ENCODE results near the gene PYCARD. TPM values are rescaled to one million over a fixed set of nuclear protein-coding genes. Genes with fewer than 3 reads are reported as not detected.

Gene PYCARD
- total RNA-seq, 1 donor from 2014 or later = 1.7 TPM

DNA sequence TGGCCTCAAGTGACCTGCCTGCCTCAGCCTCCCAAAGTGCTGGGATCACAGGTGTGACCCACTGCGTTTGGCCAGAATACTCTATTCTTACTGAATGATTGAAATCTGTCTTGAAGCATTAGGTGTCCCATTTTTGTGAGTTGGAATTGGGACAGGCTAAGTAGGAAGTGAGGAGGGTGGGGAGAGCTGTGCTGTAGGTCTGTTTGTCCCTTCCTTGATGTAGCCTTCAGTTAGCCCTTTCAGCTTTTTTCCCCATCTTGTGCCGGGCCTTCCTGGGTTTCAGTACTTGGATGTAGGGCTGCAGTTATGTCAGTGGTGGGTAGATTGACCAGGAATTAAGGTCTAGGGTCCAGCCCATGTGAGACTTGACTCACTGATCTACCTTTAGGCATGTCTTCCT lies 8.7 kb downstream of the PYCARD start:
- no peak for DNase-seq (ENCODE audit: low read depth, low spot score)
- Mint-ChIP-seq H3K27ac (ENCODE audit: unreplicated experiment) (no peak overlapping the region), H3K36me3 (ENCODE audit: low read depth) (peaks cover 57% of the 10 kb centered on the region), H3K4me1 (peaks cover 23% of the 10 kb centered on the region), H3K4me3 (no peak overlapping the region), H3K9me3 (no peaks in the 10 kb centered on the region), H3K27me3 (ENCODE audit: low read depth) (peaks cover 32% of the 10 kb centered on the region)
- no peak for TF ChIP-seq CTCF (conservative IDR thresholded peaks at IDR 0.05)

DNA sequence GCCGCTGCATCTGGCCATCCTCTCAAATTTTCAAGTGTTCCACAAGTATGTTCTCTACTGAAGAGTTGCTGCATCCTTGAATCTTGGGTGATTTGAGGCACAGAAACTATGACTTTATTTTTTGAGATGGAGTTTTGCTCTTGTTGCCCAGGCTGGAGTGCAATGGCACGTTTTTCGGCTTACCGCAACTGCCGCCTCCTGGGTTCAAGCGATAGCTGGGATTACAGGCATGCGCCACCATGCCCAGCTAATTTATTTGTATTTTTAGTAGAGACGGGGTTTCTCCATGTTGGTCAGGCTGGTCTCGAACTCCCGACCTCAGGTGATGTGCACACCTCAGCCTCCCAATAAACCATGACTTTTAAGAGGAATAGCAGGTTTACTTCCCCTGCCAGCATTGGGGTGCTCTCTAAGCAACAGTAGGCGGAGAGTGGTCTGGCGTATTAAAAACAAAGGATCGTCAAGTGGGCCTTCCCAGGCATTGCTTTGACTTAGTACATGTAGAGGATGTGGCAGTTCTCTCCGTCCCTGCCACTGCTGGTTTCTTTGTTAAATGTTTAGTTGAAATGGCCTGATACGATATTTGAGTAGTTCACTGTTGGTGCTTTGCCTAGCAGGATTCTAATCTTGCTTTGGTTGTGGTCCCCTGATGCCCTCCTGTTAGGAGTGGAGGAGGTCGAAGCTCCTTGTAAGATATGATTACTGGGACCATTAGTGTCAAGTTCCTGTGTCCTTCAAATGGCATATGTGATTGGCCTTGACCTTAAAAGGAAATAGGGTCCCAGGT lies 9.5 kb downstream of the PYCARD start:
- Mint-ChIP-seq H3K4me3 (peak overlapping the region; percentile 62), H3K4me1 (peaks cover 17% of the 10 kb centered on the region), H3K9me3 (no peaks in the 10 kb centered on the region), H3K27me3 (ENCODE audit: low read depth) (peaks cover 28% of the 10 kb centered on the region), H3K36me3 (ENCODE audit: low read depth) (peaks cover 59% of the 10 kb centered on the region), H3K27ac (ENCODE audit: unreplicated experiment) (no peak overlapping the region)
- DNase-seq (ENCODE audit: low read depth, low spot score) = no peak
- no peak for TF ChIP-seq CTCF (conservative IDR thresholded peaks at IDR 0.05)

DNA sequence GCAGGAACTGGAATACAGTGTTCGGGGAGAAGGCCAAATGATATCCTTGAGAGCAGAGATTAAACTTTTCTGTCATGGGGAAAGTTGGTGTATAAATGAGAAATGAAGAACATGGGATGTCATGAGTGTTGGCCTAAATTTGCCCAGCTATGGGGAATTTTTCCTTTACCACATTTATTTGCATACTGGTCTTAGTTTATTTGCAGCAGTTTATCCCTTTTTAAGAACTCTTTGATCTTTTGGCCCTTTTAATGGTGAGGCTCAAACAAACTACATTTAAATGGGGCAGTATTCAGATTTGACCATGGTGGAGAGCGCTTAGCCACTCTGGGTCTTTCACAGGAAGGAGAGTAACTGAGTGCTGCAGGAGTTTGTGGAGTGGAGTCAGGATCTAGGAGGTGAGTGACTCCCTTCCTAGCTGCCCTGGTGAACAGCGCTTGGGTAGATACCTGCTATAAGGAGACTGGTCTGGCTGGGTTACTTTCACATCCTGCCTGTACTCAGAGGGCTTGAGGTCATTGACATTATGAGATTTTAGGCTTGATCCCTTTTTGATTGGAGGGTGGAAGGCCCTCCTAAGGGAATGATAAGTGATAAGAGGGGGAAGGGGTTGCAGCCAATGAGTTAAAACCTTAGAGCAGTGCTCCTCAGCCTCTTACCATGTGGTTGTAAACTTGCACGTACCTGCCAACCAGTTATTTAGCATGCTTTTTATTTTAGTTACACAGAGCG lies 10.7 kb downstream of the PYCARD start:
- no peak for DNase-seq (ENCODE audit: low read depth, low spot score)
- peaks cover 38% of the 10 kb centered on the region for H3K27me3 Mint-ChIP-seq (ENCODE audit: low read depth)
- peaks cover 69% of the 10 kb centered on the region for H3K36me3 Mint-ChIP-seq (ENCODE audit: low read depth)
- no peak overlapping the region for H3K27ac Mint-ChIP-seq (ENCODE audit: unreplicated experiment)
- TF ChIP-seq CTCF (conservative IDR thresholded peaks at IDR 0.05) = no peak
- H3K4me3 Mint-ChIP-seq = peak overlapping the region; percentile 63
- H3K9me3 Mint-ChIP-seq = no peaks in the 10 kb centered on the region
- peaks cover 22% of the 10 kb centered on the region for H3K4me1 Mint-ChIP-seq

GRCh38 chr16:31190818-31191444 lies 11.6 kb downstream of the PYCARD start:
- Mint-ChIP-seq H3K27ac (ENCODE audit: unreplicated experiment) (no peak overlapping the region), H3K27me3 (ENCODE audit: low read depth) (peaks cover 38% of the 10 kb centered on the region), H3K36me3 (ENCODE audit: low read depth) (peaks cover 73% of the 10 kb centered on the region), H3K9me3 (no peaks in the 10 kb centered on the region), H3K4me3 (peak overlapping the region; percentile 76), H3K4me1 (peaks cover 31% of the 10 kb centered on the region)
- TF ChIP-seq CTCF (conservative IDR thresholded peaks at IDR 0.05) = no peak
- no peak for DNase-seq (ENCODE audit: low read depth, low spot score)

DNA sequence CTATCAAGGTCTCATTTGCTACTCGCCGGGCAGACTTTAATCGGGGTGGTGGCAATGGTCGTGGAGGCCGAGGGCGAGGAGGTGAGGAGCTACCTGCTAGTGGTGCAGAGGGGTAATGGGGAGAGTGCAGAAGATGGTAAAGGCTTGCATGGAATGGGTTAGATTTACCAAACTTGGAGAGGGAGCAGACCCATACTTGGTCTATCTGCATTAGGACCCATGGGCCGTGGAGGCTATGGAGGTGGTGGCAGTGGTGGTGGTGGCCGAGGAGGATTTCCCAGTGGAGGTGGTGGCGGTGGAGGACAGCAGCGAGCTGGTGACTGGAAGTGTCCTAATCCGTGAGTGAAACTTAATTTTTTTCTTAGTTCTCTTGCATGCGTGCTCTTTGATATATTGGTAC lies 12.5 kb downstream of the PYCARD start:
- Mint-ChIP-seq H3K36me3 (ENCODE audit: low read depth) (peaks cover 79% of the 10 kb centered on the region), H3K4me1 (peaks cover 40% of the 10 kb centered on the region), H3K4me3 (peak overlapping the region; percentile 76), H3K9me3 (no peaks in the 10 kb centered on the region), H3K27me3 (ENCODE audit: low read depth) (peaks cover 38% of the 10 kb centered on the region), H3K27ac (ENCODE audit: unreplicated experiment) (peak overlapping the region; percentile 44)
- no peak for DNase-seq (ENCODE audit: low read depth, low spot score)
- TF ChIP-seq CTCF (conservative IDR thresholded peaks at IDR 0.05) = no peak
